ENCODE results near the gene LDLR.
"Not testable (repeated sequence)": the region's sequence is repeated elsewhere in the genome, so short reads cannot be mapped to it uniquely, and the experiment has no call there.

LDLR gene

GRCh38 chr19:11115042-11115441 lies 25.8 kb downstream of the LDLR start:
- no peak for TF ChIP-seq CTCF (IDR thresholded peaks at IDR 0.05; ENCODE audit: borderline replicate concordance, insufficient read depth, low read depth, low read length)

GRCh38 chr19:11115895-11116446 lies 26.7 kb downstream of the LDLR start:
- no peak for TF ChIP-seq CTCF (IDR thresholded peaks at IDR 0.05; ENCODE audit: borderline replicate concordance, insufficient read depth, low read depth, low read length)
- H3K4me3 ChIP-seq (ENCODE audit: low read depth, low read length): no peak overlapping the region

More at GRCh38 chr19:11115042-11115441, 25.8 kb downstream of the LDLR start:
- no peak overlapping the region for H3K4me3 ChIP-seq (ENCODE audit: low read depth, low read length)

- H3K4me3 ChIP-seq (ENCODE audit: low read depth, low read length): no peak overlapping the region
- no peak for TF ChIP-seq CTCF (IDR thresholded peaks at IDR 0.05; ENCODE audit: borderline replicate concordance, insufficient read depth, low read depth, low read length)
These were observed 27.2 kb downstream of the LDLR start for GRCh38 chr19:11116507-11116906.

GRCh38 chr19:11121963-11122362 lies 32.7 kb downstream of the LDLR start:
- H3K4me3 ChIP-seq (ENCODE audit: low read depth, low read length): not testable (repeated sequence)

- no peak for TF ChIP-seq CTCF (IDR thresholded peaks at IDR 0.05; ENCODE audit: borderline replicate concordance, insufficient read depth, low read depth, low read length)
- no peak overlapping the region for H3K4me3 ChIP-seq (ENCODE audit: low read depth, low read length)
These were observed 33.9 kb downstream of the LDLR start for GRCh38 chr19:11123114-11123513.

GRCh38 chr19:11124157-11124556 lies 34.9 kb downstream of the LDLR start:
- H3K4me3 ChIP-seq (ENCODE audit: low read depth, low read length): not testable (repeated sequence)

- no peak overlapping the region for H3K4me3 ChIP-seq (ENCODE audit: low read depth, low read length)
- peak; percentile 72 for TF ChIP-seq CTCF (IDR thresholded peaks at IDR 0.05; ENCODE audit: borderline replicate concordance, insufficient read depth, low read depth, low read length)
These were observed 36.9 kb downstream of the LDLR start for GRCh38 chr19:11125994-11126685.

GRCh38 chr19:11127905-11128304 lies 38.6 kb downstream of the LDLR start:
- H3K4me3 ChIP-seq (ENCODE audit: low read depth, low read length): no peak overlapping the region
- no peak for TF ChIP-seq CTCF (IDR thresholded peaks at IDR 0.05; ENCODE audit: borderline replicate concordance, insufficient read depth, low read depth, low read length)

All from GM12875 (cell line).